ENCODE measurements around the gene VAV2.

The VAV2 gene

DNA sequence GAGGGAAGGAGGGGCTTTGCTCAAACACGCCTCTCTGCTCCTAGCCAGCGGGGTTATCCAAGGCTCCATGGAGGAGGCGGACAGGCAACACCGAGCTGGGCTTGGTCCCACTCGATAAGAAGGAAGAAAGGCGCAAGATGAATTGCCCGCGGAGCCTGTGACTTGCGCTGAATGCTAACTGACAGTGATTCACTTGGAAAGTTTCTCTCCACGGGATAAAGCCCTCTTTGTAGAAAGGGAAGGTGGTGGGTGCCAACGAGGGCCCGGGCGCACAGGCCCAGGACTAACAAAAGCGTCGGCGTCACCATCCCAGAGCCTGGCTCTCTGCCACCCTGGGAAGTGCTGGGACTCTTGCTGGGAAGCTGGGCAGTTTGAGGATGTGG, 76.0 kb downstream of the VAV2 start:
- no peaks in the 10 kb centered on the region for H3K36me3 ChIP-seq (ENCODE audit: low read length)
- H2AFZ ChIP-seq (ENCODE audit: low read depth, low read length, severe bottlenecking): no peak overlapping the region
- no peak overlapping the region for H3K27ac ChIP-seq (ENCODE audit: low read depth, low read length)
- no peaks in the 10 kb centered on the region for H3K9me2 ChIP-seq (replicated peaks; ENCODE audit: insufficient read depth, low read length)
- H3K4me3 ChIP-seq (ENCODE audit: insufficient read depth, low read length, poor library complexity, severe bottlenecking): no peak overlapping the region
- H3F3A ChIP-seq (ENCODE audit: insufficient read depth): no peaks in the 10 kb centered on the region
- H3K9ac ChIP-seq (ENCODE audit: low read length): no peak overlapping the region
- H3K4me2 ChIP-seq (ENCODE audit: low read depth, low read length, poor library complexity, severe bottlenecking): no peak overlapping the region
- no peaks in the 10 kb centered on the region for H3K27me3 ChIP-seq (ENCODE audit: low read length)
- peaks cover 77% of the 10 kb centered on the region for H3K79me2 ChIP-seq (ENCODE audit: insufficient read depth, low read length)
- no peaks in the 10 kb centered on the region for H3K9me3 ChIP-seq (ENCODE audit: insufficient read depth, low read length)
- no peaks in the 10 kb centered on the region; the same call in 1 of the 2 replicates for H4K20me1 ChIP-seq (ENCODE audit: low read depth, low read length)
- TF ChIP-seq, protein P1, sequence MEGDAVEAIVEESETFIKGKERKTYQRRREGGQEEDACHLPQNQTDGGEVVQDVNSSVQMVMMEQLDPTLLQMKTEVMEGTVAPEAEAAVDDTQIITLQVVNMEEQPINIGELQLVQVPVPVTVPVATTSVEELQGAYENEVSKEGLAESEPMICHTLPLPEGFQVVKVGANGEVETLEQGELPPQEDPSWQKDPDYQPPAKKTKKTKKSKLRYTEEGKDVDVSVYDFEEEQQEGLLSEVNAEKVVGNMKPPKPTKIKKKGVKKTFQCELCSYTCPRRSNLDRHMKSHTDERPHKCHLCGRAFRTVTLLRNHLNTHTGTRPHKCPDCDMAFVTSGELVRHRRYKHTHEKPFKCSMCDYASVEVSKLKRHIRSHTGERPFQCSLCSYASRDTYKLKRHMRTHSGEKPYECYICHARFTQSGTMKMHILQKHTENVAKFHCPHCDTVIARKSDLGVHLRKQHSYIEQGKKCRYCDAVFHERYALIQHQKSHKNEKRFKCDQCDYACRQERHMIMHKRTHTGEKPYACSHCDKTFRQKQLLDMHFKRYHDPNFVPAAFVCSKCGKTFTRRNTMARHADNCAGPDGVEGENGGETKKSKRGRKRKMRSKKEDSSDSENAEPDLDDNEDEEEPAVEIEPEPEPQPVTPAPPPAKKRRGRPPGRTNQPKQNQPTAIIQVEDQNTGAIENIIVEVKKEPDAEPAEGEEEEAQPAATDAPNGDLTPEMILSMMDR (IDR thresholded peaks at IDR 0.05; ENCODE audit: insufficient read depth, low read length, poor library complexity, severe bottlenecking): no peak
- TF ChIP-seq EZH2phosphoT487 (conservative IDR thresholded peaks at IDR 0.05; ENCODE audit: low read length): no peak

DNA sequence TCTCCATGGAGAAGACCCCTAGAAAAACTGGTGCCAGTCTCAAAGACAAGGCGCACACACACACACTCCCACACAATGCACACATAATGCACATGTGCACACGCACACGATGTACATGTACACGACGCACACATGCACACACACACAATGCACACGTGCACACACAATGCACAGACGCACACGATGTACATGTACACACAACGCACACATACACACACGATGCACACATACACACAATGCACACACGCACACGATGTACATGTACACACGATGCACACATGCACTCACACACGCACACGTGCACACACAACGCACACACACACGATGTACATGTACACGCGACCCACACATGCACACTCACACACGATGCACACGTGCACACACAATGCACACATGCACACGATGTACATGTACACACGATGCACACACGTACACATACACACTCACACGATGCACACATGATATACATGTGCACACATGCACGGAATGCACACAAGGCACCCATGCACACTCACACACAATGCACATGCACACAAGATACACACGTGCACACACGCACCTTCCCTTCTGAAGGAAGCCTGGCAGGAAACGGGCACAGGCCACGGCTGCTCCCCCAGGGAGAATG, 76.5 kb downstream of the VAV2 start:
- H3F3A ChIP-seq (ENCODE audit: insufficient read depth): no peaks in the 10 kb centered on the region
- H2AFZ ChIP-seq (ENCODE audit: low read depth, low read length, severe bottlenecking): no peak overlapping the region
- H3K9me3 ChIP-seq (ENCODE audit: insufficient read depth, low read length): no peaks in the 10 kb centered on the region
- no peak overlapping the region for H3K4me2 ChIP-seq (ENCODE audit: low read depth, low read length, poor library complexity, severe bottlenecking)
- peaks cover 74% of the 10 kb centered on the region for H3K79me2 ChIP-seq (ENCODE audit: insufficient read depth, low read length)
- no peaks in the 10 kb centered on the region for H3K27me3 ChIP-seq (ENCODE audit: low read length)
- H3K9me2 ChIP-seq (replicated peaks; ENCODE audit: insufficient read depth, low read length): no peaks in the 10 kb centered on the region
- H3K4me3 ChIP-seq (ENCODE audit: insufficient read depth, low read length, poor library complexity, severe bottlenecking): no peak overlapping the region
- no peak overlapping the region for H3K27ac ChIP-seq (ENCODE audit: low read depth, low read length)
- H3K36me3 ChIP-seq (ENCODE audit: low read length): no peaks in the 10 kb centered on the region
- H3K9ac ChIP-seq (ENCODE audit: low read length): no peak overlapping the region
- TF ChIP-seq, protein P1 (IDR thresholded peaks at IDR 0.05; ENCODE audit: insufficient read depth, low read length, poor library complexity, severe bottlenecking): no peak
- no peak for TF ChIP-seq EZH2phosphoT487 (conservative IDR thresholded peaks at IDR 0.05; ENCODE audit: low read length)
- H4K20me1 ChIP-seq (ENCODE audit: low read depth, low read length): no peaks in the 10 kb centered on the region; the same call in 1 of the 2 replicates

DNA sequence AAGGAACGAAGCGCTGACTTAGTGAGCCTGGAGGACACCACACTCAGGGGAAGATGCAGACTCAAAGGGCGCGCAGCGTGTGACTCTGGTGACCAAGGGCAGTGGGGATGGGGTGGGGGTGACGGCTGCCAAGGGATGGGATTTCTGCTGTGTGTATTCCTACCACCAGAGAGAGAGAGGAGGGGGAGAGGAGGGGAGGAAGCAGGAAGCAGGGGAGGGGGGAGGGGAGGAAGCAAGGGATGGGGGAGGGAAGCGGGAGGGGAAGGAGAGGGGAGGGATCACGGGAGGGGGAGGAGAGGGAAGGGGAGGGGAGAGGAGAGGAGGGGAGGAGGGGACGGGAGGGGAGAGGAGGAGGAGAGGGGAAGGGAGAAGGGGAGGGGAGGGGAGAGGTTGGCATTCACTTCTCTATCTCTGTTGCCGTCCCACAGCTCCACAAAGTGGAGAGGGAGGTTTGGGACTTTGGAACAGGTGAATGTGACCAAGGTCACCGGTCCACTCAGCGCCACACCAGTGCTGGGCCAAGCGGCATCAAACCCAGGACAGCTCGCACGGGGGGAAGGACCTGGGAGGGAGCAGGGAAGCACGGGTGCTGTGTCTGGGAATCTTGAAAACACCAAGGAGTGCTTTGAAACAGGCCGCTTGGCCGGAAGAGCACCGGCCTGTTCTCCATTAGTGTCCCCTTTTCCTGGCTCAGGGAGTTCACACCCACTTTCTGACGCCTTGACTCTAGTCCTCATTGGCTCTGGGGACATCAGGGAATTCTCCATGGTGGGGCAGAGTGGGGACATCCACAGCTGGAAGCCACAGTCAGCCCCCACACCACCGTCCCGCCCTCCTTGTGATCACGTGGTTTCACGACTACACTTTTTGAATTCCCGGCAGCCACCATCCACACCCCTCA, 77.4 kb downstream of the VAV2 start:
- Histone ChIP-seq H3K4me3 (ENCODE audit: insufficient read depth, low read length, poor library complexity, severe bottlenecking) (no peak overlapping the region), H3K9me3 (ENCODE audit: insufficient read depth, low read length) (no peaks in the 10 kb centered on the region), H4K20me1 (ENCODE audit: low read depth, low read length) (no peaks in the 10 kb centered on the region; the same call in 1 of the 2 replicates), H3K27me3 (ENCODE audit: low read length) (no peaks in the 10 kb centered on the region), H3K9ac (ENCODE audit: low read length) (no peak overlapping the region), H3K4me2 (ENCODE audit: low read depth, low read length, poor library complexity, severe bottlenecking) (no peak overlapping the region), H2AFZ (ENCODE audit: low read depth, low read length, severe bottlenecking) (no peak overlapping the region), H3K79me2 (ENCODE audit: insufficient read depth, low read length) (peaks cover 72% of the 10 kb centered on the region), H3K36me3 (ENCODE audit: low read length) (no peaks in the 10 kb centered on the region), H3K27ac (ENCODE audit: low read depth, low read length) (no peak overlapping the region), H3K9me2 (replicated peaks; ENCODE audit: insufficient read depth, low read length) (no peaks in the 10 kb centered on the region), H3F3A (ENCODE audit: insufficient read depth) (no peaks in the 10 kb centered on the region)
- no peak for TF ChIP-seq EZH2phosphoT487 (conservative IDR thresholded peaks at IDR 0.05; ENCODE audit: low read length)
